BJ (cell line): ENCODE data around the gene ST6GALNAC4. TPM values are rescaled to one million over a fixed set of nuclear protein-coding genes. Genes with fewer than 3 reads are reported as not detected.

Source experiments
- CTCF ChIA-PET: fragments of 350-600 bp; formaldehyde crosslinking; extraction: SDS; loops from one replicate; lab custom pipeline; 2021; ENCODE audit warnings: antibody characterized with exemption, inconsistent platforms; lab: Yijun Ruan, JAX
- POLR2A ChIA-PET: fragments of 300-600 bp; sonication (Branson Sonifier 250); formaldehyde crosslinking; extraction: SDS; loops from one replicate; lab custom pipeline; 2021; ENCODE audit warnings: antibody characterized with exemption; lab: Charles Lee
- DNase-seq: peaks from one replicate; pipeline ENCODE4 v3.0.0-alpha.2; 2011; ENCODE audit warnings: low read depth
- H3K27me3 ChIP-seq: 2 replicates; pipeline ENCODE4 v1.6.0; 2011; ENCODE audit warnings: low read length; ENCODE audit not compliant: control insufficient read depth, insufficient read depth
- H3K36me3 ChIP-seq: 2 replicates; pipeline ENCODE4 v1.5.1; 2011; ENCODE audit warnings: low read length; ENCODE audit not compliant: control insufficient read depth, insufficient read depth
- H3K4me3 ChIP-seq: 2 replicates; pipeline ENCODE4 v1.5.1; 2011; ENCODE audit warnings: low read depth, mild to moderate bottlenecking, control low read depth, low read length
- CTCF ChIP-seq: IDR thresholded peaks from 2 replicates; pipeline ENCODE4 v1.5.1; 2011; ENCODE audit warnings: low read depth, mild to moderate bottlenecking, control low read depth, inconsistent platforms, low read length, moderate library complexity; ENCODE audit not compliant: insufficient read depth
- polyA plus RNA-seq: library from polyadenylated mRNA; depleted of rRNA; stranded (reverse); fragments of >200 nt; gene quantifications from 2 replicates; pipeline ENCODE4 v1.2.3, GENCODE V29; 2011

ST6GALNAC4 gene
- polyA plus RNA-seq, 1 experiment, result 35.5 TPM

- DNase-seq, result no peak
- ChIA-PET POLR2A (no interaction called here), CTCF (interaction anchor here (1.9 to 4.3 kb wide), 3 partner anchors 10 to 164 kb away, joined by 7 to 32 read pairs (median 27); no protein-coding TSS in a partner anchor)
- no peaks in the 10 kb centered on the region for H3K27me3 ChIP-seq
- peaks cover 3% of the 10 kb centered on the region for H3K36me3 ChIP-seq
- no peak overlapping the region for H3K4me3 ChIP-seq
- TF ChIP-seq CTCF, result no peak
Measured at GRCh38 chr9:127953768-127954505, 37.1 kb upstream of the ST6GALNAC4 start.

DNA sequence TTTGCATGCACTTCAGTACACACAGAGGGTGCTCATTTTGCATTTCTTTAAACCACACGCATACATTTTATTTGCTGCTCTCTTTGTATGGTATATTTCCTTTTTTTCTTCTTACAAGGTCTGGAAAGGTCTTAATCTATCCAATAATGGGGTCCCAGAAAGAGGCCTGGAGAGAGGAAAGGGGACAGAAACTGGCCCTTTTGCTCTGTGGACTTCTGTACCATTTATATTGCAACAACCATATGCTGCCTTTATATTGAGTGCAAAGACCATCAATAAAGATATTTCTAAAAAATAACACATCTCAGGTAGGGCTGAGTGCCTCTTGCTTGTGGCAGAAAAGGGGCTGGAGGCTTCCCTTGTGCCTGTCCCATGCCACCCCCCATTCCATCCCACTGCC is 36.3 kb upstream of the ST6GALNAC4 start:
- Histone ChIP-seq H3K27me3 (no peaks in the 10 kb centered on the region), H3K4me3 (no peak overlapping the region), H3K36me3 (peaks cover 5% of the 10 kb centered on the region)
- DNase-seq, result no peak
- CTCF ChIA-PET, result interaction anchor here (1.5 to 4.3 kb wide), 3 partner anchors 9 to 164 kb away, joined by 3 to 27 read pairs (median 24); no protein-coding TSS in a partner anchor
- no peak for TF ChIP-seq CTCF
- POLR2A ChIA-PET, result no interaction called here

- no peak overlapping the region for H3K4me3 ChIP-seq
- H3K27me3 ChIP-seq, result no peaks in the 10 kb centered on the region
- no peak for TF ChIP-seq CTCF
- CTCF ChIA-PET, result interaction anchor here (1.6 to 13.3 kb wide), 3 partner anchors 11 to 215 kb away, joined by 4 to 342 read pairs (median 12); no protein-coding TSS in a partner anchor
- POLR2A ChIA-PET, result no interaction called here
- peaks cover 10% of the 10 kb centered on the region for H3K36me3 ChIP-seq
- no peak for DNase-seq
Measured at GRCh38 chr9:127950513-127951289, 33.9 kb upstream of the ST6GALNAC4 start.

DNA sequence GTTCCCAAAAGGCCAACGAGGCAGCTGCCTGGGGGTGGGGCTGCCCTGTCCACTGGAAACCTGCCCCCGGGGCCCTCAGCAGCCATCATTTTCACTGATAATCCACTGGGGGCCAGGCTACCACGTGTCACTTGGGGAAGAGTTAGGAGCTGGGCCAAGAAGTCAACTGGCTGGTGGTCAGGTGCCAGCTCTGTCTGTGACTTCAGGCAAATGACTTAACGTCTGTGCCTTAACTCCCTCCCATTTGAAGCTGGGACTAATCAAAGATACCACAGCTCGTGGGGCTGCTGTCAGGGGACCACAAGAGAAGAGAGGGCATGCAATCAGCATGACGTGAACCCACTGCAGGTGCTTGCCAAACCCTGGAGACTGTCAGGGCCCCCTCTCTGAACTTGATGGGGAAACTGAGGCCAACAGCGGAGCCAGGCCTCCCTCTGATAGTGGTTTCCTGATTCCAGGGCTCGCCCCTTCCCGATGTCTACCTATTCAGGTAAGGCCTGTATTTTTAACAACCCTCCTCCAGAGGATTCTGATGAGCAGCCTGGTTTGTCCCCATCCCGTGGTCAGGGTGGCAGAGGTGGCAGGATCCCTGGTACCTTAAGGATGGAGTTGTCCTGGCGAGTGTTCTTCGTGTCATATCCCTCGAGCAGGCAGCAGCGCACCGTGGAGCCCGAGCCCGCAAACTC is 33.1 kb upstream of the ST6GALNAC4 start:
- Histone ChIP-seq H3K4me3 (no peak overlapping the region), H3K27me3 (no peaks in the 10 kb centered on the region), H3K36me3 (peaks cover 14% of the 10 kb centered on the region)
- ChIA-PET POLR2A (no interaction called here), CTCF (interaction anchor here (0.9 to 13.3 kb wide), 4 partner anchors 12 to 214 kb away, joined by 3 to 342 read pairs (median 8); no protein-coding TSS in a partner anchor)
- DNase-seq, result no peak
- TF ChIP-seq CTCF, result no peak
